ENCODE measurements around the gene KRTAP4-9.

Gene KRTAP4-9

DNA sequence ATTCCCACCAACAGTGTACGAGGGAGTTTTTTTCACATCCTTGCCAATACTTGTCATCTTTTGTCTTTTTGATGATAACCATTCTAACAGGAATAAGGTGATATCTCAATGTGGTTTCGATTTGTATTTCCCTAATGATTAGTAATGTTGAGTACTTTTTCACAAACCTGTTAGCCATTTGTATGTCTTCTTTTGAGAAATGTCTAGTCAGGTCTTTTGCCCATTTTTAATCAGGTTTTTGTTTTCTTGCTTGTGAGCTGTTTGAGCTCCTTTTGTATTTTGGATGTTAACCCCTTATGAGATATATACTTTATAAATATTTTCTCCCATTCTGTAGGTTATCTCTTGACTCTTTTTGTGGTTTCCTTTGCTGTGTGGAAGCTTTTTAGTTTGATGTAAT lies 46.3 kb downstream of the KRTAP4-9 start:
- no peak for DNase-seq (ENCODE audit: extremely low spot score)

DNA sequence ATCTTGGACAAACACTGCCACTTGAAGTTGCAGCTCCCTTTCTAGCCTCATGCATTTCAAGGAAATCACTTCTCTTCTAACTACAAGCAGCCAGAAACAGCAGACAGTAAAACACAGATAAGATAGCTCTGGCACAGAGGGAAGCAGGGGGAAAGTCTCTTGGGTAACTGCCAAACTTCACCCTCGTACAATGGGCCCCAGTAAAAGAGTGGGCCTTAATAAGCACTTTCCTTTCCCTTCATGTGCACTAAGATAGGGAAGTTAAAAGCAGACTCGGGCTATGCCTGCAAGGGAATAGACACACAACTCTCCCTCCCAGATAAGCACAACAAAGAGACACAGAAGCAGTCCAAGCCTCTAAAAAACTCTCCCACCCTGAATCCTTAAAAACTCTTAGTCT lies 48.7 kb downstream of the KRTAP4-9 start:
- ChIA-PET POLR2A (no interaction called here), CTCF (no interaction called here)
- TF ChIP-seq, protein P1, sequence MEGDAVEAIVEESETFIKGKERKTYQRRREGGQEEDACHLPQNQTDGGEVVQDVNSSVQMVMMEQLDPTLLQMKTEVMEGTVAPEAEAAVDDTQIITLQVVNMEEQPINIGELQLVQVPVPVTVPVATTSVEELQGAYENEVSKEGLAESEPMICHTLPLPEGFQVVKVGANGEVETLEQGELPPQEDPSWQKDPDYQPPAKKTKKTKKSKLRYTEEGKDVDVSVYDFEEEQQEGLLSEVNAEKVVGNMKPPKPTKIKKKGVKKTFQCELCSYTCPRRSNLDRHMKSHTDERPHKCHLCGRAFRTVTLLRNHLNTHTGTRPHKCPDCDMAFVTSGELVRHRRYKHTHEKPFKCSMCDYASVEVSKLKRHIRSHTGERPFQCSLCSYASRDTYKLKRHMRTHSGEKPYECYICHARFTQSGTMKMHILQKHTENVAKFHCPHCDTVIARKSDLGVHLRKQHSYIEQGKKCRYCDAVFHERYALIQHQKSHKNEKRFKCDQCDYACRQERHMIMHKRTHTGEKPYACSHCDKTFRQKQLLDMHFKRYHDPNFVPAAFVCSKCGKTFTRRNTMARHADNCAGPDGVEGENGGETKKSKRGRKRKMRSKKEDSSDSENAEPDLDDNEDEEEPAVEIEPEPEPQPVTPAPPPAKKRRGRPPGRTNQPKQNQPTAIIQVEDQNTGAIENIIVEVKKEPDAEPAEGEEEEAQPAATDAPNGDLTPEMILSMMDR (IDR thresholded peaks at IDR 0.05; ENCODE audit: control extremely low read depth, extremely low read depth, low read depth, missing control alignments), result no peak

More for the DNA sequence above, 46.3 kb downstream of the KRTAP4-9 start:
- CTCF ChIA-PET, result no interaction called here
- TF ChIP-seq, protein P1 (IDR thresholded peaks at IDR 0.05; ENCODE audit: control extremely low read depth, extremely low read depth, low read depth, missing control alignments), result no peak
- POLR2A ChIA-PET, result no interaction called here

More for the DNA sequence above, 48.7 kb downstream of the KRTAP4-9 start:
- no peak for DNase-seq (ENCODE audit: extremely low spot score)
